KOPT-K1 (cell line): ENCODE measurements around the gene RD3L.
"Not testable (repeated sequence)": the region's sequence is repeated elsewhere in the genome, so short reads cannot be mapped to it uniquely, and the experiment has no call there.

Experiments
- H3K27ac ChIP-seq: fragments of 200-600 bp; sonication (generic); 2 replicates; pipeline ENCODE4 v1.5.1; 2016; ENCODE audit warnings: antibody characterized with exemption, mild to moderate bottlenecking, low read depth, low read length; ENCODE audit not compliant: poor library complexity, severe bottlenecking
- H3K36me3 ChIP-seq: fragments of 200-600 bp; sonication (generic); 2 replicates; pipeline ENCODE4 v1.5.1; 2017; ENCODE audit warnings: antibody characterized with exemption, mild to moderate bottlenecking, low read length, moderate library complexity; ENCODE audit not compliant: insufficient read depth
- H3K9me3 ChIP-seq: fragments of 200-600 bp; sonication (generic); 2 replicates; pipeline ENCODE4 v1.5.1; 2017; ENCODE audit warnings: antibody characterized with exemption, low read length, mild to moderate bottlenecking; ENCODE audit not compliant: insufficient read depth, poor library complexity, severe bottlenecking

The RD3L gene

DNA sequence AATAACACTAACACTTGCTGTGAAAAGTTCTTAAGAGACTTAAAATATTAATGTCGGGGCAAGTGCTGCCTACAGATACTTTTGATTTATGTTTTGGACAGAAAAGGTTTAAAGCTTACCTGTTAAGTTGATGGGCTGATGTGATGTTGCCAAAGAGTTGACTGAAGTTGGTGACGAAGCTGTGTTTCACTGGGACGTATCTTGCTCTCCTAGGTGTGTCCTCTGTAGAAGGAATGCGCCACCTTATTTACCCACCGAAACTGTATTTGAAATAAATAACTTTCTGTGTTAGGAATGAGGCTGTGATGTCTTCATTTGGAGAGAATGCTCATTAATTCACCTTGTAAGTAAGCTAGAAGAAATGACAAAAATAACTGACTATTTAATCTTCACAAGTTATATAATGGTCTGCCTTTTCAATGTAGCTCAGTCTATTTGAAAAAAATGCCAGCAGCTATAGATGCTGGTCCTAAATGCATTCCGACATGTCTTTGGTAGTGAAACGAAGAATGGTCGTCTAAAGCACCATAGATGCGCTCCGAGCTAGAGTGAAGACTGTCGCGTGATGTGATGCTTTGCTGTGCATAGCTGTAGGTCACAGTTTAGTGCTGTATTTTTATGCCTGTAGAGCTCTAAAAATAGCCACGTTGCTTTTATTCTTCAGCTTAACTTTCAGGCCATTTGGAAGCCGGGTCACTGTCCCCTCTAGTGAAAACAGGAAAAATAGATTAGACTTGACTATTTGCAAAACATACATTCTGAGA, at the start of gene RD3L:
Gene RD3L (minus strand): TSS at position 557 of the 764 bp plus-strand sequence. CDS start 834 bp downstream, outside the sequence.
- Histone ChIP-seq H3K36me3 (no peaks in the 10 kb centered on the region), H3K27ac (no peak within 1 kb of the TSS), H3K9me3 (peaks cover 8% of the 10 kb centered on the region)

DNA sequence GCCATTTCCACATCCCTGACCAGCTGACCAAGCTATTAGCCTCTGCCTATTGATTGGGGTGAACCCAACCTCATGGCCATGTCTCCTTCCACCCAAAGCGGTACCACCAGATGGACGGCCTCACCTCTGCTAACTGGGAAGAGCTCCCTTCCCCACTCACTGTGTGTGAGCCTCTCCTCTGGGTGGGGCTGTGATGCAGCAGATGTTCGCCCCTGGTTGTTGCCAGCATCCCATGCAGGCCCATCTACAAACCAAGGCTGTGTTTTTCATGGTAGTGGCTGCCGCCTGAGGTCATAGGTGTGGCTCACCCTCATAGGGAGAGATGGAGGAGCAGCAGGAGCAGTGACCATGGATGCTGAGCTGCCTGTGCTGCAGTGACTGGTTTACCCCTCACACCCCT, 47.6 kb upstream of the RD3L start:
- H3K27ac ChIP-seq = no peak overlapping the region
- no peaks in the 10 kb centered on the region for H3K36me3 ChIP-seq
- peaks cover 32% of the 10 kb centered on the region for H3K9me3 ChIP-seq

DNA sequence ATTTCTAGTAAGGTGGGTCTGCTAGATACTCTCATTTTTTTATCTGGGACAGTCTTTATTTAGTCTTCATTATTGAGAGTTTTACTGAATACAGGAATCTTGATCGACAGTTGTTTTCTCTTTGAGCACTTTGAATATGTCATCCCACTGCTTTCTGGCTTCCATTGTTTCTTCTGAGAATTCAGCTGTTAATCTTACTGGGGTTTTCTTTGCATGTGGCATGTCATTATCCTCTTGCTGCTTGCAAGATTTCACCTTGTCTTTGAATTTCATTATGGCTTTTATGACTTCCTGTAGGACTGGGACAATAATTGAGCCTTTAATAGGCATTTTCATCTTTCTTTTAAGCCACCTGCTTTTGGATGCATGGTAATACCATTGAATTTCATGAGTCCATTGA, 46.7 kb upstream of the RD3L start:
- Histone ChIP-seq H3K36me3 (no peaks in the 10 kb centered on the region), H3K9me3 (peaks cover 41% of the 10 kb centered on the region), H3K27ac (no peak overlapping the region)

DNA sequence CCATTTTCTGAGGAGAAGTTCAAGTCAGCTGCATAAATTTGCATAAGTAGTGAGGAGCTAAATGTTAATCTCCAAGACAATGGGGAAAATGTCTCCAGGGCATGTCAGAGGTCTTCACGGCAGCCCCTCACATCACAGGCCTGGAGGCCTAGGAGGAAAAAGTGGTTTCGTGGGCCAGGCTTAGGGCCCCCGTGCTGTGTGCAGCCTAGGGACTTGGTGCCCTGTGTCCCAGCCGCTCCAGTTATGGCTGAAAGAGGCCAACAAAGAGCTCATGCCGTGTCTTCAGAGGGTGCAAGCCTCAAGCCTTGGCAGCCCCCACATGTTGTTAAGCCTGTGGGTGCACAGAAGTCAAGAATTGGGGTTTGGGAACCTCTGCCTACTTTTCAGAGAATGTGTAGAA, 41.9 kb upstream of the RD3L start:
- Histone ChIP-seq H3K36me3 (no peaks in the 10 kb centered on the region), H3K9me3 (peaks cover 41% of the 10 kb centered on the region)

GRCh38 chr14:103980623-103981238, 38.4 kb upstream of the RD3L start:
- Histone ChIP-seq H3K27ac (peak overlapping the region; percentile 74), H3K9me3 (peaks cover 39% of the 10 kb centered on the region)
- not testable (repeated sequence) for H3K36me3 ChIP-seq

More for the DNA sequence above, 41.9 kb upstream of the RD3L start:
- no peak overlapping the region for H3K27ac ChIP-seq

GRCh38 chr14:103974575-103974974, 32.2 kb upstream of the RD3L start:
- Histone ChIP-seq H3K36me3 (no peaks in the 10 kb centered on the region), H3K9me3 (peaks cover 11% of the 10 kb centered on the region), H3K27ac (no peak overlapping the region)

GRCh38 chr14:103973354-103973753, 31.0 kb upstream of the RD3L start:
- Histone ChIP-seq H3K9me3 (peaks cover 2% of the 10 kb centered on the region), H3K27ac (no peak overlapping the region)

GRCh38 chr14:103969961-103970360, 27.6 kb upstream of the RD3L start:
- H3K9me3 ChIP-seq = no peaks in the 10 kb centered on the region
- no peaks in the 10 kb centered on the region for H3K36me3 ChIP-seq
- no peak overlapping the region for H3K27ac ChIP-seq

More at GRCh38 chr14:103973354-103973753, 31.0 kb upstream of the RD3L start:
- H3K36me3 ChIP-seq = no peaks in the 10 kb centered on the region

DNA sequence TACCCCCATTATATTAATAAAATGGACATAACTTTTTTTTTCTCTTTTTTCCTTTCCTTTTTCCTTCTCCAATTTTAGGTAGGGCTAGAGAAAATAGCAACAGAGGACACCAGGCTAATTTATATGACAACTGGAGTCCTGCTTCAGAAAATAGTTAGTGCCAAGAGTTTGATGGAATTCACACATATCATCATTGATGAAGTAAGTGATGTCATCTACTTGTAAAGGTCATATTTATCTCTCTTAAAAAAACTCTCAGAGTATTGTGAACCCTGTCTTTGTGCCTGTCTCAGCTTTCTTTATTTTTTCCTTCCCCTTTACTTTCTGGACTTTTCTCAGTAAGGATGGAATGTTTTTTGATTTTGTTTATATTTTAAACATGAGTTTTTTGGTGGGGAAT, 24.3 kb upstream of the RD3L start:
- no peaks in the 10 kb centered on the region for H3K36me3 ChIP-seq
- no peak overlapping the region for H3K27ac ChIP-seq
- H3K9me3 ChIP-seq = no peaks in the 10 kb centered on the region

DNA sequence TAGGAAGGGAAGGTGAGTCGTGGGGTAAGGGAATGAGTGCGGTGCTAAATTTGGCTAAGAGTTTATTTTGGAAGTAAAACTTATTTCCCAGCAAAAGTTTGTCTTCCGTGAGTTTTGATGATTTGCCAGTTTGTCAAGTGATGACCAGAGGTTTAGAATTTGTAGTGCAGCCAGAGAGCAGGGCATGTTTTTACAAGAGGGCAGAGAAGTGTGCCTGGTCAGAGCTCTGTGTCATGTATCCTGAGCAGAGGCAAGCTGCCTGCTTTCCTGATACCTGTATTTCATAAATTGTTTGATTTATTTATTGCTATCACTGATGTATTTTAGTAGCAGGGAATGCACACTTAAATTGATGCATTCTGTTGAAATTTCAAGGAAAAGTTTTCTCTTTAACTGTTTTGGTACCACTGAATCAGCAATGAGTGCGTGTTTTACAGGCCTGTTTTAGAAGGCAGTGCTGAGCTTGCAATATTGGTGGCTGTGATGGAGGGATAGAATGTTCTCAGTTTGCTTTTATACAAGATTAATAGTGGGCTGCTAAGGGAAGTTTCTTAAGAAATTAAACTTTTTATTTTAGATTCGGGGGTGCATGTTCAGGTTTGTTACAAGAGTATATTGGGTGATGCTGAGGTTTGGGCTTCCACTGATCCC, 19.7 kb upstream of the RD3L start:
- H3K9me3 ChIP-seq = no peaks in the 10 kb centered on the region
- no peaks in the 10 kb centered on the region for H3K36me3 ChIP-seq
- H3K27ac ChIP-seq = no peak overlapping the region

DNA sequence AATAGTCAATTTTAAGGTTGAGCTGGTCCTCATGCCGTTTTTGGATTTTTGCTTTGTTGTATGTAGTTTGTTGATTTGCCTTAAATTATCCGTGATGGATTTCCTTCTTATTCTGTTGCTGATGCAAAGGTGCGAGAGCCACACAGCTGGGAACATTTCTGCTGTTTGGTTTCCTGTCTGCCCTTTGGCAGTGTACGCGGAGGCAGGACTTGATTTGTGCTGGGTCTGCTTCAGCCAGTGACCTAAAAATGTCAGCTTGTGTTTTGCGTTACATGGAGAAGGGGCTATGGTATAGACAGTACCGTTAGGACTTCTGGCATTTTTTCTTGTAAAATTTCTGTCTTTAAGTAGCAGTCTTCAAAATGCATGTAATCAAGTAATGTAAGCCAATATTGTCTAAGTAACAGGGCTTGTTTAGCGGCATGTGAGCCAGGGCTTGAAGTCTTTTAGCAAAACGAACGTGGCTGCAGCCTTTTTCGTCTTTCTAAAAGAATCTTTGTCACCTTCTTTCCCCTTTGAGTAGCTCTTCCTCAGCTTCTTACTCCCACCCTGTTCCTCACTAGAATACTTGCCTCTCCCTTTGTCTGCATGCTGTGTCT, 18.2 kb upstream of the RD3L start:
- Histone ChIP-seq H3K27ac (no peak overlapping the region), H3K9me3 (no peaks in the 10 kb centered on the region), H3K36me3 (no peaks in the 10 kb centered on the region)

DNA sequence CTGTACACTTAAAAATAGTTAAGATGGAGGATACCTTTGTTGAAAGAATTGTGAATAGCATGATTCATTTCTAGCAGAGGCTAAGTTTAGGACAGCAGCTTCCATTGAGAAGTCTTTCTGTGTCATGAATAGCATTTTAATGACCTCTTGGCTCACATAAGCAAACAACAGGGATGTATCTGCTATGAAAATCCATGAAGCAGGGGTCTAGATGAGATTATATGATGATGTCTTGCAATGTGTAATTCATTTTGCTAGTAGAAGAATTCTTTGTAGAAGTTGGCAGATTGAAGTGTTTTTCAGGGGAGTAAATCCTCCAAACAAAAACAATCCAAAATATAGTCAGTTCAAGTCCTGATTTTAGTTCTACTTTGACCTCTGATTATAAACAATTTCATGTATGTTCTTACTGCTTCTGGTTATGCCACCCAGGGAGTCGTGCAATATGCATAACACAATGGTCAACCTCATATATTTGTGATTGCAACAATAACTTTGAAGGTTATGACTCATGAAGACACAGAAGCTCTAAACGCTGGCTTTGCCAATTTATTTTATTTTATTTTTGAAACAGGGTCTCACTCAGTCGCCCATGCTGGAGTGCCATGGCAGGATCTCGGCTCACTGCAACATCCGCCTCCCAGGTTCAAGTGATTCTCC, 6.9 kb upstream of the RD3L start:
- Histone ChIP-seq H3K27ac (no peak overlapping the region), H3K9me3 (peaks cover 14% of the 10 kb centered on the region), H3K36me3 (no peaks in the 10 kb centered on the region)

DNA sequence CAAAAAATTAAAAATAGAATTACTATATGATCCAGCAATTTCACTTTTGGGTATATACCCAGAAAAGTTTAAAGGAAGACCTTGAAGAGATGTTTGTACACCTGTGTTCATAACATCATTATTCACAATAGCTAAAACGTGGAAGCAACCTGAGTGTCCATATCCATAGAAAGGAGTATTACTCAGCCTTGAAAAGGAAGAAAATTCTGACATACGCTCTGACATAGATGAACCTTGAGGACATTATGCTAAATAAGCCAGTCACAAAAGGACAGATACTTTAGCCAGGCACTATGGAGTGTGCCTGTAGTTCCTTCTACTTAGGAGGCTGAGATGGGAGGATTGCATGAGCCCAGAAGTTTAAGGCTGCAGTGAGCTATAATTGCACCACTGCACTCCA, 6.1 kb upstream of the RD3L start:
- Histone ChIP-seq H3K27ac (no peak overlapping the region), H3K36me3 (no peaks in the 10 kb centered on the region), H3K9me3 (peaks cover 14% of the 10 kb centered on the region)

DNA sequence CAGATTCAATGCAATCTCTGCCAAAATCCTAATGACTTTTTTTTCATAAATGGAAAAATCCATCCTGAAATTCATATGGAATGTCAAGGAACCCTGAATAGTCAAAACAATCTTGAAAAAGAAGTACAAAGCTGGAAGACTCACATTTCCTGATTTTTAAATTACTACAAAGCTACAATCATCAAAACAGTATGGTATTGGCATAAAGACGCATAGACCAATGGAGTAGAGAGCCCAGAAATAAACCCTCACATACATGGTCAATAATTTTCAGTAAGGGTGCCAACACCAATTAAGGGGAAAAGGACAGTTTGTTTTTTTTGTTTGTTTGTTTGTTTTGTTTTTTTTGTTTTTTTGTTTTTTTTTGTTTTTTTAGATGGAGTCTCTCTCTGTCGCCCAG, 4.6 kb upstream of the RD3L start:
- H3K36me3 ChIP-seq = no peaks in the 10 kb centered on the region
- H3K27ac ChIP-seq = no peak overlapping the region
- peaks cover 14% of the 10 kb centered on the region for H3K9me3 ChIP-seq

GRCh38 chr14:103943673-103944072, 1.3 kb upstream of the RD3L start:
- Histone ChIP-seq H3K9me3 (peaks cover 14% of the 10 kb centered on the region), H3K27ac (no peak overlapping the region), H3K36me3 (no peaks in the 10 kb centered on the region)
